NCI-H774 (cell line): ENCODE measurements around the gene ABCC10.
"Not testable (repeated sequence)": the region's sequence is repeated elsewhere in the genome, so short reads cannot be mapped to it uniquely, and the experiment has no call there.

ENCODE experiments used
- DNase-seq: peaks from one replicate; lab custom pipeline; 2025; lab: John Stamatoyannopoulos, UW

Gene ABCC10

GRCh38 chr6:43498291-43498690 lies 71.0 kb downstream of the ABCC10 start:
- DNase-seq, result not testable (repeated sequence)

DNA sequence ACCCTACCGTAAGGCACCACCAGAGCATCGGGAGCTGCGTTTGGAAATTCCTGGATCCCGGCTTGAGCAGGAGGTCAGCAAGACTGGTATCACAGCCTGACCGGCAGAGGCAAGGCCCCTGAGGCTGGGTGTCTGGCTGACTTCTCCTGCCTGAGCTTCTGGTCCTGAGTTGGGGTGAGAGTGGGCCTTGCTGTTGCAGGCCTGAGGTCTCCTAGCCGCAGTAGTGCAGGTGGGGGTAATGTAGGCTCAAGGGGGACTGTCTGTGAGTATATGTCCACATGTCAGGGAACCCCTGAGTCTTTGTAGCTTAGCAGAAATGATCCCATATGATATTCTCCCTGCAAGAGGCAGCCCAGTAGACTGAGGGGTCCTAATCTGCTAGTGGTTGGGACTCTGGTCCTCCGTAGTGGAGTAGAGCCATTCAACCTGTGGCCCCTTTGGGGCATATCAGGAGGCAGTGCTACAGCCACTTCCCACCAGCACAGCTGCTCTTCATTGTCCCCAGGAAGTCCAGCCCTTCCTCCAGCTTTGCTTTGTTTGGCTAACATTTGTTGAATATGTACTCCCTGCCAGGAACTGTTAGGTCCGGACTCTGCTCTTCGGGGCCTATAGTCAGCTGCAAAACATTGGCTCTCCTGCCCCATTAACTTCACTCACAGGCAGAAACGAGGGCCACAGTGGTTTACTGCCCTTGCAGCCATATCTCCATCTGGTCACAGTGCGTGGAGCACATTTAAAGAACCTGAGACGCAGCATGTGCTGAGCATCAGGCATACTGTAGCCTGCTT lies 71.9 kb downstream of the ABCC10 start:
- no peak for DNase-seq
